HG03520 (cell line): ENCODE data around the gene BCKDHA.
"Not testable (repeated sequence)": the region's sequence is repeated elsewhere in the genome, so short reads cannot be mapped to it uniquely, and the experiment has no call there.

ENCODE experiments used
- ATAC-seq: cut with Tn5 transposase; IDR thresholded peaks from one replicate; pipeline ENCODE4 v1.9.1; 2021; ENCODE audit warnings: mild to moderate bottlenecking, moderate library complexity; ENCODE audit not compliant: unreplicated experiment

BCKDHA gene

GRCh38 chr19:41424335-41425173 lies 26.9 kb downstream of the BCKDHA start:
- no peak for ATAC-seq

DNA sequence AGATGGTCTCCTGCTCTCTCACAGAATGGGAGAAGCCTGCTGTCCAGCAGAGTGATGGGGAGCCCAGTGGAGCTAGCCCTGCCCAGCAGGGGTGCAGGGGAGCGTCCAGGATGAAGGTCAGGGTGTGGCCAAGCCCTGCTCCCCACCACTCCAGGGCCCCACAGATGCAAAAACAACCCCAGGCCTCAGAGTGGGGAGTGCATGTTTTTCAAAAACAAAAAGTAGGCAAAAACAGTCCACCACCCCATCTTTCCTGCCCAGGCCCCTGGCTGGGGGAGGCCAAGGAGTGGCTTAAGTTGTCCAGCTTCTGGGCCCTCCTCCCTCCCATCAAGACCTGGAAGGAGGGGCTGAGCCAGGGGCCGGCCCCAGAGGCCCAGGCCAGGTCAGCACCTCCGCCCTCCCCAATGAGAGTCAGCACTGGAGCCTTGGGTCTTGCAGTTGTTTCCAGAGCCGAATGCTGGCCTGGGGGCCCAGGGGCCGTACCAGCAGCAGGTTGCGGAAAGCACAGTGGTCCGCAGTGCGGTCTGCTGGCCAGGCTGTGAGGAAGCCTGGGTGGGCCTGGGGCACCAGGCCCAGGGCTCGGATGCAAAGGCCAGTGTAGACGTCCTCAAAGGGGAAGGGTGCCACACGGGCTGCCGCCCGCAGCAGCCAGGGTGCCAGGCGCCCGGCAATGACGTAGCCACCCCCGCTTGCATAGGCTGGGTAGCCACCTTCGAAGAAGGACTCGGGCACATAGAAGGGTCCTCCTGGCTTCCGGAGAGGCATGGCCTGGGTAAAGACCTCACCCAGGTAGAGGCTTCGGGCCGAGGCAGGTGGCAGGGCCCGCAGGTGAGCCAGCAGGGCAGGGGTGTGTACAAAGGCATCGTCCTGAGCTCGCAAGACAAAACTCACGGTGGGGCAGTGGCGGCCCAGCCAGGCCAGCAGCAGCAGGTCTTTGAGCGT lies 27.8 kb downstream of the BCKDHA start:
- ATAC-seq = no peak

GRCh38 chr19:41426116-41426841 lies 28.7 kb downstream of the BCKDHA start:
- no peak for ATAC-seq

- ATAC-seq = no peak
Observed at GRCh38 chr19:41426952-41427646, 29.5 kb downstream of the BCKDHA start, which contains the start of gene B3GNT8. Gene B3GNT8 (minus strand): TSS chr19:41427374. CDS start chr19:41426778, 596 bp downstream.

DNA sequence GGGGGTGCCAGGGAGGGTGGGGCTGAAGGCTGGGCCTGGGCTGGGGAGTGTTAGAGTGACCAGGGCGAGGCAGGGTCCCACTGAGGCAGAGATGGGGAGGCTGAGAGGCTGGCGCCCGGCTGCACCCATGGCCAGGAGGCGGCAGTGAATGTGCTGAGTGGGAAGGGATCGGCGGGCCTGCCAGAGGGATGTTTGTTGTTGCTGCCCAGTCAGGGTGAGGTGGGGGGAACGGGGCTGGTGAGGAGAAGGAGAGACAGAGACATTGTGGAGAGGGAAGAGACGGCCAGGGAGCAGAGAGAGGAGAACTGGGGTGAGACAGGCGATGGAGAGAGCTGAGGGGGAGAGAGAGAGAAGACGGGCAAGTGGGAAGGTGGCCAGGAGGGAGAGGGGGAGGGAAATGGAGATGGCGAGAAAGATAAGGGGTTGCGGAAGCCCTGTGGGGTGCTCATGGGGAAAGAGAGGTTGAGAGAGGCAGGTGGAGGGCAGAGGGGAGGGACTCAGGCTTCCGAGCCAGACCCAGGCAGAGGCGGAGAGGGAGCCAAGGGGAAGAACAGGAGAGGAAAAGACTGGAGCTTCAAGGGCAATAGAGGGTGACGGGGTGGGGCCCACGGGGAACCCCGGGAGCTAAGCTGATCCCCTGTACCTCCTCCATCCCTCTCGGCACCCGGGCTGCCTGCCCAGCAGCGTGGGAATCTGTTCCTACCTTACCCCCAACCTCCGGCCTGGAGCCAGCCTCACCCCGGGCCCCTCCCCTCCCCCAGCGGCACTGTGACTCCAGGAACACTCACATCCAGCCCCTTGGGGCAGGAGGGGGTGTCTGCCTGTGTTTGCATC lies 30.2 kb downstream of the BCKDHA start:
- ATAC-seq = no peak

DNA sequence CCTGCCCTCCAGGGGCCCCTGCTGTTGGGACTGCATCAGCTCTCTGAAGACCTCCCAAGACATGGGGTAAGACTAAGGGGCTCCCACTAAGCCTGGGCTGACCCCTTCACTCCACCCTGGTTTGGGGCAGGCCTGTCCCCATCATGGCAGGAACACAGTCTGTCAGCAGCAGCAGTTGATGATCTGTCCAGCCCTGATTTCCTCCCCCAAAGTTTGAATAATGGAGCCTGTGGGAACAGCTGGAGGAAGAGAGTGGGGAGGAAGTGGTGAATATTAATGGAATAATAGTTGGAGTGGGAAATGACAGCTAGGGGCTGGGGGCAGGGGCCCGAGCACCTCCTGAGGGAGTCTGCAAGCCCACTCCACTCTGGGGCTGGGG lies 30.9 kb downstream of the BCKDHA start:
- no peak for ATAC-seq

DNA sequence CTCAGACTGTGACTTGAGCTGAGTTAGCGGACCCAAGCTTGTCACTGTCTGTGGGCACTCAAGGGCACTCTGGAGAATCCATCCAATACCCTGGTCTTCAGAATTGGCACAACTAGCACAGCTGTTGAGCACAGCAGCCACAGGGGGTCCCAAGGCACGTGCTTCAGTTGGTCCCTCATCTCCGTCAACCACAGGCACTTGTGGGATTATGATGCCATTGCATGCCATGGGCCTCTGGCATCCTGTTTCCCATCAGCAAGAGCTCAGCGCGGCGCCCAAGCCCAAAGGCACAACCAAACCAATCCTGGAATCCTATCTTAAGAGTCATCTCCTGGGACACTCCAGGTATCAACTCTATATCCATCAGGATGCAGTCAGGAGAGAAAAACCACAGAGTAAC lies 33.3 kb downstream of the BCKDHA start:
- no peak for ATAC-seq

DNA sequence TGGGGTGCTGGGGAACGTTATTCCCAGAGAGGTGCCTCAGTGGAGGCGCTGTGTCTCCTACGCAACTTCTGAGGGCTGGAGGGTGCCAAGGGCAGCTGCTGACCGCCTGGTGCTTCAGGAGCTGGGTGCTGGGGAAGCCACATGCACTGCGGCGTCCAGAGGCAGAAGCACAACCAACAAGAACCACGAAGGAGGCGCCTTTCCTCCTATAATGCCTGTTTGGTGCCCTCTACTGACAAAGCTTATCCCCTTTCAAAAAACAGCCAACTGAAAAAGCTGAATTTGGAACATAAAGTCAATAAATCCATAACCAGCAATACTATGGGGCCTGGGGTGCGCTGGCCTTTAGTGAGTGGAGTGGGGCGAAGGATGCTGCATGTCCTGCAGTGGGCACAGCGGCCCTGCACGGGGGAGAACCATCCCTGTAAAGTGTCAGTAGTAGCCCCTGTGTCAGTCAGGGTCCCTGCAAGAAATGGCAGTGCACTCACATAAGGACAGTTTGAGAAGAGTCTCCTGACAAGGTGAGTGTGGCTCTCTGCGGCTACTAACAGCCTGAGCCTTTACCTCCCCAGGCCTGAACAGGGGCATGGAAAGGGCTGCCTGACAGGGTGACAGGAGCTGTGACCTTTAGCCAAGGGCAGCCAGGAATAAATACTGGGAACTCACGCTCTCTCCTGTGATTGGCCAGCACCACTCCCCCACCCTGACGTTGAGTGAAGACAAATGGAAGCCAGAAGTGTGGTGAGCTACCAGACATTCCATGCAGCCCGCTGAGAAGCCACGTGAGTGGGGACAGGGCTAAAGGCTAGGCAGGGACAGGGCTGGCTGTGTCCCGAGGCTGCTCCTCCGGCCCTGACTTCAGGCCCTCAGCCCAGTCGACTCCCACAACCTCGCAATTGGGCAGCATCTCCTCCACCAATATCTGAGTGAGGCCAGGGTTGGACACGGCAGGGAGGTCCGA lies 34.1 kb downstream of the BCKDHA start:
- no peak for ATAC-seq

DNA sequence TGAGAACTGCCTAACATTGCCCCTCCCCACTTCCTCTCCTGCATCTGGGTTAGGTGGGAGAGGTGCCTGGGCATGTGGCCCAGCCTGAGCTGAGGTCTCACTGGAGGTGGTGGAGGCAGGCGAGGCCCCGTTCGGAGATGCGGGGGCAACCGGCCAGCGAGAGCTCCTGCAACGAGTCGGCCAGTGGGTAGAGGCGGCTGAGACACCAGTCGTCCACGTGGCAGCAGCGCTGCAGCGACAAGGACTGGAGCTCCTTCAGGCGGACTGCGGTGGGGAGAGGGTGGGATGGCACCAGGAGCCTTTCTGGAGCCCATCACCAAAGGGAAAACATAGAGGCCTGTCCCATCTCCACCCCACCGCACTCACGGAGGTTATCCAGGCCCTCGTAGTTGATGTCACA lies 35.6 kb downstream of the BCKDHA start:
- no peak for ATAC-seq

DNA sequence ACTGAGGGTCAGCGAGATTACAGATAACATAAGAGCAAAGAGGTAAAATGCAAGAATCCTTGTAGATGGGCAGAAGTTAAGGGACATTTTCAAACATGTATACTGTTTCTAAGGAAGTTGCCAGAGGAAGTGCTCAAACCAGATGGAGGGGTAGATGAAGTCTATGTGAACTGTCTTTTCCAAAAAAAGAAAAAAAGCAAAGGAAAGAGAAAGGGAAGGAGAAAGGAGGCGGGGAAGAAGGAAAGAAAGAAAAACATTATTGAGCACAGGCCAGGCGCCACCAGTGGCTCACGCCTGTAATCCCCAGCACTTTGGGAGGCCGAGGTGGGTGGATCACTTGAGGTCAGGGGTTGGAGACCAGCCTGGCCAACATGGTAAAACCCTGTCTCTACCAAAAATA lies 36.8 kb downstream of the BCKDHA start:
- ATAC-seq = no peak

GRCh38 chr19:41435376-41435775 lies 37.8 kb downstream of the BCKDHA start:
- ATAC-seq = not testable (repeated sequence)

DNA sequence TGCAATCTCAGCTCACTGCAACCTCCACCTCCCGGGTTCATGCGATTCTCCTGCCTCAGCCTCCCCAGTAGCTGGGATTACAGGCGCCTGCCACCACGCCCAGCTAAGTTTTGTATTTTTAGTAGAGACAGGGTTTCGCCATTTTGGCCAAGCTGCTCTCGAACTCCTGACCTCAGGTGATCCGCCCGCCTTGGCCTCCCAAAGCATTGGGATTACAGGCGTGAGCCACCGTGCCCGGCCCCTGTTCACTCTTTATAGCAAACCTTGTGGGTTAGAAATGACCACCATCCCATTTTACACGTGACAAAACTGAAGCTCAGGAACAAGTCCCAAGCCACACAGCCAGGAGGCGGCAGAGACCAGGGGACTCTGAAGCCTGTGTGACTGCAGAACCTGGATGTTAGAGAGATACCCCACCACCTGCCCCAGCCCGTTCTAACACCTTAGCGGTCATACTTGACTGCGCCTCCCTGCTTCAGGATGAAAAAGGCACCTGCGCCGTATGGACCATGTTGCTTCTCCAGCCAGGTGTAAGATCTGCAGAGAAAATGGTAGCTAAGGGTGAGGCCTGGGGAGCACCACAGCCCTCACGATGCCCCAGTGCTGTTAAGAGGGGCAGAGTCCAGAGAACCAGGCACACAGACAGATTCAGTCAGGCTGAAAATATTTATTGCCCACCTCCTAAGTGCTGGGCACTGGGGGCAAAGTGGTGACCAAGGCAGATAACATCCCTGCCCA lies 38.5 kb downstream of the BCKDHA start:
- ATAC-seq = no peak

GRCh38 chr19:41436674-41436951 lies 39.0 kb downstream of the BCKDHA start:
- ATAC-seq = no peak

DNA sequence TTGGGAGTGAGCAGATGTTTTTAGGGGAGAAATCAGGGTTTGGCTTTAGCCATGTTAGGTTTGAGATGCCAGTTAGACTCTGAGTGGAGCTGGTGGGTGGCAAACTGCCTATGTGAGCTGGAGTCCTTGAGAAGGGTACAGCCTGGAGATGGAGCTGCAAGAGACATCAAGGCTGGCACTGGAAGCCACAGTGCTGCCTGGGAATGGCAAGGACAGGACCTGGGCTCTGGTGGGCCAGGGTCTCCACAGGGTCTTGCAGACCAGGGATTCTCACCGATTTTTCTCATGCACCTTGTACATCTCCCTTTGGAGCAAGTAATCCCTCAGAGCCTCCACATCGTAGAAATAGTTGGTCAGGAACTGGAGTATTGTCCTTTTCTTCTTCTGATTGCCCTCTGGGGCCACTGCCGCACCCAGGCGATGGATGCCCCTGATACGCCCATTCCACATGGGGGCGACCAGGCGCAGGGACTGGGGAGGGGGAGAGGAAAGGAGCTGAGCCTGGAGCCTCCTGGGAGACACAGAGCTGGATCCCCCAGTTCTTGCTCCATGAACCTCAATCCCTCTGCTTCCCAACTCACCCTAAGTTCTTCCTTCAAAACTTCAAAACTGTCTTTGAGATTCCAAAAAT lies 40.4 kb downstream of the BCKDHA start:
- no peak for ATAC-seq

DNA sequence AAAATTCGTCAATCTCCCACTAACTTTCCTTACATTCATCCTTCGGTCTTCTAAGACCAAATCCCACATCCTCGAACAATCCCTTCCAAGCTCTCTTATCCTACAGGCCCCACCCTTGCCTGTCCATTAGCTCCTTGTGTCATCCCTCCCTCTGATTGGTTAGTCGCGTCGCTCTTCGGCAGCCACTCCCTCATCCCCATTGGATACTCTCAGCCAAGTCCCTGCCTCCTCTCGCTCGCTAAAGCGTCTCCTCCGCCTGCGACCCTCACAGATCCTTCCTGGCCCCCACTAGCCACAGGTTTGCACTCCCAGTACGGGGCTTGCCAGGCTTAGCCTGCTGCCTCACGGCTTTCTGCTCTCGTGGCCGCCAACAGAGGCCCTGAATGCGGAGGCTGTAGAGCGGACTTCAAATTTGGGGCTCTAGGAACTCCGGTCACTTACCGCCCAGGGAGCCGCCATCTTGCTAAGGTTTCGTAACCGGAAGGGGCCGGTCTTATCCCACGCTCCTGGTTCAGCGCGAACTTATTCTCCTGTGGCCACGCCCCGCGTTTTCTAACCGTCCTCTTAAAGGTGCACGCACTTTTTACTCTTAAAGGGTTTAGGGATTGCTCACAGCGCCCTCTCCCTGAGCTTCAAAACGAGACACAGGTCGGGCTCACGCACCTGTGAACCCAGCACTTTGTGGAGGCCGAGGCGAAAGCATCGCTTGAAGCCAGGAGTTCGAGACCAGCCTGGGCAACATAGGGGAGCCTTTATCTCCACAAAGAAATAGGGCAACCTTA lies 42.0 kb downstream of the BCKDHA start, which contains the start of gene DMAC2:
Gene DMAC2, minus strand, starts transcription at position 472 of the 782 bp plus-strand sequence. Its CDS starts 13 bp downstream, at position 459.
- ATAC-seq = peak; percentile 79

- no peak for ATAC-seq
Observed at GRCh38 chr19:41441321-41441945, 43.8 kb downstream of the BCKDHA start.
